ENCODE data around the gene EPC1. TPM values are rescaled to one million over a fixed set of nuclear protein-coding genes. Genes with fewer than 3 reads are reported as not detected.

Gene EPC1
- total and polyA plus RNA-seq, 10 of the 15 experiments (the other 5 are each of a cell fraction or from before 2014, with no cell fraction given), result 6.8 to 59.2 (median 19.4) TPM

- POLR2A ChIA-PET, result no interaction called here
- Histone ChIP-seq H3K9me3 (replicated peaks; ENCODE audit: control insufficient read depth, insufficient read depth, low read length) (no peaks in the 10 kb centered on the region), H3K4me3 (no peak overlapping the region), H4K20me1 (ENCODE audit: control insufficient read depth, insufficient read depth) (no peaks in the 10 kb centered on the region), H3K9ac (ENCODE audit: control insufficient read depth, insufficient read depth, low read length) (no peak overlapping the region), H3K27me3 (replicated peaks in 1 of 2; ENCODE audit: control insufficient read depth in 2 of 2, insufficient read depth in 2 of 2, low read length in 1 of 2) (no peaks in the 10 kb centered on the region), H3K4me2 (ENCODE audit: control insufficient read depth, insufficient read depth) (no peak overlapping the region), H3K4me1 (ENCODE audit: control insufficient read depth, insufficient read depth, low read length) (no peaks in the 10 kb centered on the region), H3K36me3 (ENCODE audit: control insufficient read depth in 2 of 2, insufficient read depth in 2 of 2, low read length in 1 of 2) (peaks cover 4 to 27% of the 10 kb centered on the region in 2 experiments), H3K79me2 (ENCODE audit: control insufficient read depth, insufficient read depth, low read length) (no peaks in the 10 kb centered on the region), H3K27ac (ENCODE audit: control insufficient read depth, insufficient read depth) (no peak overlapping the region), H2AFZ (ENCODE audit: control insufficient read depth, low read depth, low read length) (no peak overlapping the region)
- BruUV-seq (replicated peaks), result no TSS peak
- FAIRE-seq (no peak), ATAC-seq (no peak), DNase-seq (ENCODE audit: low read depth, low spot score) (no peak)
- RAD21 ChIA-PET (ENCODE audit: unreplicated experiment), result no interaction called here
- intact Hi-C loops (cut with micrococcal nuclease; ENCODE audit: unreplicated experiment) (no loop called here), in situ Hi-C loops (cut with MboI) (no loop called here)
- 93% methylated on average over 3 of the region's 3 CpGs for WGBS (ENCODE audit: insufficient coverage, insufficient replicate concordance, low lambda C conversion rate, missing lambda C conversion rate)
- TF ChIP-seq MLLT1 (IDR thresholded peaks at IDR 0.05) (no peak), SUZ12 (IDR thresholded peaks at IDR 0.05; ENCODE audit: unreplicated experiment) (no peak)
- SMC1A ChIA-PET (ENCODE audit: uncharacterized antibody, unreplicated experiment), result no interaction called here
- CTCF ChIA-PET, result interaction anchor here (0.6 kb wide), 1 partner anchor 260 kb away, joined by 3 read pairs; no protein-coding TSS in a partner anchor
Observed at GRCh38 chr10:32271617-32272016, 75.3 kb downstream of the EPC1 start.

- no TSS peak for BruUV-seq (replicated peaks)
- ATAC-seq, result no peak
- 98% methylated on average over 2 of the region's 2 CpGs for WGBS (ENCODE audit: insufficient coverage, insufficient replicate concordance, low lambda C conversion rate, missing lambda C conversion rate)
- Histone ChIP-seq H3K9me3 (replicated peaks; ENCODE audit: control insufficient read depth, insufficient read depth, low read length) (no peaks in the 10 kb centered on the region), H3K36me3 (ENCODE audit: control insufficient read depth in 2 of 2, insufficient read depth in 2 of 2, low read length in 1 of 2) (peaks cover 4 to 27% of the 10 kb centered on the region in 2 experiments), H3K4me3 (no peak overlapping the region), H2AFZ (ENCODE audit: control insufficient read depth, low read depth, low read length) (no peak overlapping the region), H3K27me3 (replicated peaks in 1 of 2; ENCODE audit: control insufficient read depth in 2 of 2, insufficient read depth in 2 of 2, low read length in 1 of 2) (no peaks in the 10 kb centered on the region), H3K79me2 (ENCODE audit: control insufficient read depth, insufficient read depth, low read length) (no peaks in the 10 kb centered on the region), H3K4me1 (ENCODE audit: control insufficient read depth, insufficient read depth, low read length) (no peaks in the 10 kb centered on the region), H3K4me2 (ENCODE audit: control insufficient read depth, insufficient read depth) (no peak overlapping the region), H4K20me1 (ENCODE audit: control insufficient read depth, insufficient read depth) (no peaks in the 10 kb centered on the region), H3K9ac (ENCODE audit: control insufficient read depth, insufficient read depth, low read length) (no peak overlapping the region), H3K27ac (ENCODE audit: control insufficient read depth, insufficient read depth) (no peak overlapping the region)
- in situ Hi-C loops (cut with MboI) (no loop called here), intact Hi-C loops (cut with micrococcal nuclease; ENCODE audit: unreplicated experiment) (no loop called here)
- ChIA-PET SMC1A (ENCODE audit: uncharacterized antibody, unreplicated experiment) (interaction anchor here (0.7 to 1.3 kb wide), 5 partner anchors 10 to 77 kb away, joined by 3 to 4 read pairs (median 4); no protein-coding TSS in a partner anchor), CTCF (interaction anchor here (0.7 kb wide), 1 partner anchor 15 kb away, joined by 3 read pairs; no protein-coding TSS in a partner anchor), RAD21 (ENCODE audit: unreplicated experiment) (interaction anchor here (1.0 kb wide), 1 partner anchor 77 kb away, joined by 3 read pairs; no protein-coding TSS in a partner anchor), POLR2A (no interaction called here)
- no peak for FAIRE-seq
- DNase-seq (ENCODE audit: low read depth, low spot score), result no peak
- TF ChIP-seq SMARCA5 (IDR thresholded peaks at IDR 0.05) (no peak), KLF5 (IDR thresholded peaks at IDR 0.05; ENCODE audit: partially characterized antibody) (no peak), RELB (IDR thresholded peaks at IDR 0.05; ENCODE audit: low read depth) (no peak), KAT2A (conservative IDR thresholded peaks at IDR 0.05; ENCODE audit: control insufficient read depth, low read depth, low read length) (no peak), NFYA (IDR thresholded peaks at IDR 0.05; ENCODE audit: borderline replicate concordance, low read depth, low read length) (no peak), SPI1 (IDR thresholded peaks at IDR 0.05; ENCODE audit: borderline replicate concordance, insufficient read depth, low read depth, low read length) (no peak), NR2F1 (conservative IDR thresholded peaks at IDR 0.05) (no peak), RAD21 (IDR thresholded peaks at IDR 0.05; ENCODE audit: insufficient read depth, low read depth, low read length) (no peak), PAX8 (IDR thresholded peaks at IDR 0.05) (no peak), IRF5 (IDR thresholded peaks at IDR 0.05; ENCODE audit: borderline replicate concordance) (no peak)
Observed at GRCh38 chr10:32269343-32270100, 77.4 kb downstream of the EPC1 start.

Measured in GM12878 (cell line).